ENCODE data around the gene CLASRP. TPM values are rescaled to one million over a fixed set of nuclear protein-coding genes. Genes with fewer than 3 reads are reported as not detected.
A peak's percentile ranks its signal among the peaks of the same experiment; 100 is the strongest.

Gene CLASRP
- total RNA-seq, 2 donors from 2014 or later: 53.5 to 82.6 TPM

DNA sequence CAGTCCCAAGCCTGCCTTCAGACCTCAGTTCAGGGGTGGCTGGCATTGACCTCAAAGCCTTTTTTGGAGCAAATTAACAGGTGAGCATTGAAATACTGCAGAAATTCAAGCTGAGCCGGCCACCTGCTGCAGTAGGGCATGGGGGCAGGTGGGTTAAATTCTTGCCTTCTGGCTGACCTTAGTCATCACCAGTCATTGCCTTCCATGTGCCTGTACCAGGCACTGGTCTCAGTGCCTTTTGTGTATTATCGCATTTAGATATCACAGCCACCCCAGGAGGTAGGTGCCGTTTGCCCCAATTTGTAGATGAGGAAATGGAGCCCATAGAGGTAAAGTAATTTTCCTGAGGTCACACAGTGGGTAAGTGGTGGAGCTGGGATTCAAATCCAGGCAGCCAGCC is 61.4 kb downstream of the CLASRP start:
- Histone ChIP-seq H3K27ac (no peak overlapping the region), H3K36me3 (no peaks in the 10 kb centered on the region), H3K27me3 (no peaks in the 10 kb centered on the region), H3K4me1 (peaks cover 16% of the 10 kb centered on the region), H3K9ac (ENCODE audit: low read depth in 2 of 2, low read length in 2 of 2) (no peak overlapping the region), H3K9me3 (no peaks in the 10 kb centered on the region), H3K4me3 (no peak overlapping the region)
- intact Hi-C loops (cut with DNase I): no loop called here
- TF ChIP-seq, protein P1, sequence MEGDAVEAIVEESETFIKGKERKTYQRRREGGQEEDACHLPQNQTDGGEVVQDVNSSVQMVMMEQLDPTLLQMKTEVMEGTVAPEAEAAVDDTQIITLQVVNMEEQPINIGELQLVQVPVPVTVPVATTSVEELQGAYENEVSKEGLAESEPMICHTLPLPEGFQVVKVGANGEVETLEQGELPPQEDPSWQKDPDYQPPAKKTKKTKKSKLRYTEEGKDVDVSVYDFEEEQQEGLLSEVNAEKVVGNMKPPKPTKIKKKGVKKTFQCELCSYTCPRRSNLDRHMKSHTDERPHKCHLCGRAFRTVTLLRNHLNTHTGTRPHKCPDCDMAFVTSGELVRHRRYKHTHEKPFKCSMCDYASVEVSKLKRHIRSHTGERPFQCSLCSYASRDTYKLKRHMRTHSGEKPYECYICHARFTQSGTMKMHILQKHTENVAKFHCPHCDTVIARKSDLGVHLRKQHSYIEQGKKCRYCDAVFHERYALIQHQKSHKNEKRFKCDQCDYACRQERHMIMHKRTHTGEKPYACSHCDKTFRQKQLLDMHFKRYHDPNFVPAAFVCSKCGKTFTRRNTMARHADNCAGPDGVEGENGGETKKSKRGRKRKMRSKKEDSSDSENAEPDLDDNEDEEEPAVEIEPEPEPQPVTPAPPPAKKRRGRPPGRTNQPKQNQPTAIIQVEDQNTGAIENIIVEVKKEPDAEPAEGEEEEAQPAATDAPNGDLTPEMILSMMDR (IDR thresholded peaks at IDR 0.05): no peak
- no peak for DNase-seq

DNA sequence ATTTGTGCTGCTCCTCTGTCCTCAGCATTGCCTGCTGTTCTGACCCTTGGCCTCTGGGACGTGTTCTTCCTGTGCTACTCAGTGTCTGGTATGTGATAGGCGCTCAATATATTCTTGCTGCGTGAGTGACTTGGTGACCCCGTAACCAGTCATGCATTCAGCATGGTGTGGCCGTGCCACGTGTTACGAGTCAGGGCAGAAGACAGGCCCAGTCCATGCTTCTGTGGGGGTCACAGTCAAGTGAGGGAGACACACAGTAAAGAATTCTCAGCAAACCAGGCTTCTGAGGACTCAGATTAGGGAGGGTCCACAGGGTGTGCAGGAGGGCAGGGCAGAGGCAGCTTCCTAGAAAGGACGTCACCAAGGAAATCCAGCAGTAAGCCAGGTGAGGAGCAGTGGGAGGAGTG is 62.0 kb downstream of the CLASRP start:
- H3K4me3 ChIP-seq: no peak overlapping the region
- TF ChIP-seq, protein P1 (IDR thresholded peaks at IDR 0.05): no peak
- no peak for DNase-seq
- H3K4me1 ChIP-seq: peaks cover 16% of the 10 kb centered on the region
- intact Hi-C loops (cut with DNase I): no loop called here
- peak overlapping the region; percentile 12 for H3K9ac ChIP-seq (ENCODE audit: low read depth in 2 of 2, low read length in 2 of 2)
- H3K9me3 ChIP-seq: no peaks in the 10 kb centered on the region
- H3K27ac ChIP-seq: no peak overlapping the region
- H3K36me3 ChIP-seq: no peaks in the 10 kb centered on the region
- no peaks in the 10 kb centered on the region for H3K27me3 ChIP-seq

DNA sequence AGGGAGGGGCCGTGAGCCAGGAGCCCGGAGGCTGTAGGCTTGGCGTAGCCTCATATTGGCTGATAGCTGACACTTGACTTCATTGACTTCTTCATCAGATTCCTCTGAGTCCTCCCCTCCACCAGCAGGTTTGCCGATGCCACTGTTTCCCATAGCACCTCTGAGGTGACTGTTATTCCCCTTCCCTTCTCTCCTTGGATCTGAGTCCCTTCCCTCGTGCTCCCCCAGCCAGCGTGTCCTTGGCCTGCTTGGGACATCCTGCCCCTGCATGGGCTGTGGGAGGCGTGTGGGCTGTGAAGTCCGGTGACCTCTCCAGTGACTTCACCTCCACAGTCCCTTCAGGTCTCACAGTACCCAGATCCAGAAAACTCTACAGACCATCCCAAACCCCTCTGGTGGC is 63.0 kb downstream of the CLASRP start:
- H3K9ac ChIP-seq (ENCODE audit: low read depth in 2 of 2, low read length in 2 of 2): no peak overlapping the region
- H3K27me3 ChIP-seq: no peaks in the 10 kb centered on the region
- TF ChIP-seq, protein P1 (IDR thresholded peaks at IDR 0.05): no peak
- H3K4me1 ChIP-seq: peaks cover 16% of the 10 kb centered on the region
- intact Hi-C loops (cut with DNase I): no loop called here
- H3K9me3 ChIP-seq: no peaks in the 10 kb centered on the region
- no peak overlapping the region for H3K4me3 ChIP-seq
- DNase-seq: no peak
- no peaks in the 10 kb centered on the region for H3K36me3 ChIP-seq
- no peak overlapping the region for H3K27ac ChIP-seq

DNA sequence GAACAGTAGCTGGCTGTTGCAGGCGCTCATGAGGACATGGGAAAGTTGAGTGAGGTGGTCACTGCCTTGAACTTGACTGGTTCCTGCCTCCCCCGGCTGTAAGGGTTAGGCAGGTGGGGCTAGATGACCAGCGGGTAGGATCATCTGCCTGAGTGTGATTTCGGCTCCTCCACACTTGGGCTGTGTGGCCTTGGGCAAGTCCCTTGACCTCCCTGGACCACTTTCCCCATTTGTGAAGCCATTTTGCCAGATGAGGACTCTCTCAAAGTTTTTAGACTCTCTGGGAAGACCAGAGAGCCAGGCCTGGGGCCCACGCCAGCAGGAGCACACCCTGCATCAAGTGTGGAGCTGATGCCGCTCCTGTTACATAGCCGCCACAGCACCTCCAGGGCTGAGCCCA is 63.6 kb downstream of the CLASRP start:
- H3K36me3 ChIP-seq: no peaks in the 10 kb centered on the region
- no peak overlapping the region for H3K4me3 ChIP-seq
- H3K27ac ChIP-seq: no peak overlapping the region
- DNase-seq: no peak
- TF ChIP-seq, protein P1 (IDR thresholded peaks at IDR 0.05): no peak
- H3K27me3 ChIP-seq: no peaks in the 10 kb centered on the region
- no peak overlapping the region for H3K9ac ChIP-seq (ENCODE audit: low read depth in 2 of 2, low read length in 2 of 2)
- no peaks in the 10 kb centered on the region for H3K9me3 ChIP-seq
- intact Hi-C loops (cut with DNase I): no loop called here
- peaks cover 16% of the 10 kb centered on the region for H3K4me1 ChIP-seq

DNA sequence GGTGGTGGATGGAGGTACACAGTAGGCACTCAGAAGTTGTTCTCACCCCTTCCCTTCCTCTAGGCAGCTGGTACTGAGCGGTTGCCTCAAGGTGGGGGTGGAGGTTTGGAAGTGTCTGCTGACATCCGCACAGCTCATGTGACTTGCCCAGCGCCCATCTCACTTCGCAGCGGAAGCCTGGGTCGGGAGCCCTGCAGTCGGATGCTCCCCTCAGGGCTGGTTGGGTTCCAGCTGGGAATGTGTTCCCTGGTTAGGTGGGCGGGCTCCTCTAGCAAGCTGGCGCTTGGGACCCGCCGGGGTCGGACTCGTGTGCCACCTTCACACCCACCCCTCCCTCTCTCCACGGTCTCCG is 64.3 kb downstream of the CLASRP start:
- no peaks in the 10 kb centered on the region for H3K36me3 ChIP-seq
- TF ChIP-seq, protein P1 (IDR thresholded peaks at IDR 0.05): no peak
- no peaks in the 10 kb centered on the region for H3K9me3 ChIP-seq
- intact Hi-C loops (cut with DNase I): no loop called here
- DNase-seq: no peak
- H3K4me3 ChIP-seq: no peak overlapping the region
- H3K9ac ChIP-seq (ENCODE audit: low read depth in 2 of 2, low read length in 2 of 2): no peak overlapping the region
- no peaks in the 10 kb centered on the region for H3K27me3 ChIP-seq
- no peak overlapping the region for H3K27ac ChIP-seq
- peaks cover 16% of the 10 kb centered on the region for H3K4me1 ChIP-seq
